ENCODE measurements around the gene HSPB7.

DNA sequence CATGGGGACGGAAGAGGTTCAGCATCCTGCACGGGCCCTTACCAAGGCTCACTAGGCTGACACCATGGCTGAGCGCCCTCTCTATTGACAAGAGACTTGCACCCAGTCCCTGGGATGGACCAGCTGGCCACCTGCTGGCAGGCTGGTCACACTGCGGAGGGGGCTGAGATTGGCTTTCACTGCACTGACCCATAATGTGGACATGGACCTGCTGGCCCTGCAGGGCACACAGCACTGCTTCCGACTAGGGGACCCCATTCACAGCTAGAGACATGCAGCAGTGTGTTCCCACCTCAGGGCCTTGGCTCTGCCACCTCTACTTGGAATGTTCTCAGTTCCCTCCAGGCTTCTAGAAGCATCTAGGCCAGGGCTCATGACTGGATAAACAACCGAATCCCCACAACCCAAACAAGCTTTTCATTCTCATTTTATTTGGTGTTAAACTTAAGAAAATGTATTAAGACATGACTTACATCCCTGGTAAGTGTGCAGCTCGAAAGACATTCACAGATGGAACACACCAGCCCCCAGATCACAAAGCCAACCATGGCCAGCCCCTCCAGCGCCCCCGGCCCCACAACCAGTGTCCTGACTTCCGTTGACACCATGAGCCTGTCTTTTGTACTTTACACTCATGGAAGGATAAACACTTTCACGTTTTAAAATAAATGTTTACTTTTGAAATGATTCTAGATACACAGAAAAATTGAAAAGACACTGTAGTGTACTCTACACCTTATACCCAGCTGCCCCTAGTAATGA is 23.1 kb downstream of the HSPB7 start:
- TF ChIP-seq, protein P1, sequence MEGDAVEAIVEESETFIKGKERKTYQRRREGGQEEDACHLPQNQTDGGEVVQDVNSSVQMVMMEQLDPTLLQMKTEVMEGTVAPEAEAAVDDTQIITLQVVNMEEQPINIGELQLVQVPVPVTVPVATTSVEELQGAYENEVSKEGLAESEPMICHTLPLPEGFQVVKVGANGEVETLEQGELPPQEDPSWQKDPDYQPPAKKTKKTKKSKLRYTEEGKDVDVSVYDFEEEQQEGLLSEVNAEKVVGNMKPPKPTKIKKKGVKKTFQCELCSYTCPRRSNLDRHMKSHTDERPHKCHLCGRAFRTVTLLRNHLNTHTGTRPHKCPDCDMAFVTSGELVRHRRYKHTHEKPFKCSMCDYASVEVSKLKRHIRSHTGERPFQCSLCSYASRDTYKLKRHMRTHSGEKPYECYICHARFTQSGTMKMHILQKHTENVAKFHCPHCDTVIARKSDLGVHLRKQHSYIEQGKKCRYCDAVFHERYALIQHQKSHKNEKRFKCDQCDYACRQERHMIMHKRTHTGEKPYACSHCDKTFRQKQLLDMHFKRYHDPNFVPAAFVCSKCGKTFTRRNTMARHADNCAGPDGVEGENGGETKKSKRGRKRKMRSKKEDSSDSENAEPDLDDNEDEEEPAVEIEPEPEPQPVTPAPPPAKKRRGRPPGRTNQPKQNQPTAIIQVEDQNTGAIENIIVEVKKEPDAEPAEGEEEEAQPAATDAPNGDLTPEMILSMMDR (conservative IDR thresholded peaks at IDR 0.05; ENCODE audit: low read length) = peak; percentile 75
- TF ChIP-seq EZH2phosphoT487 (IDR thresholded peaks at IDR 0.05; ENCODE audit: borderline replicate concordance) = no peak

All from Loucy (cell line).